BLaER1 treated with 17β-estradiol and CSF1 and Interleukin-3, amounts not matched to agents 10 nM and 100 nM (cell line): Measurements from ENCODE around the gene FGFR3.

ENCODE experiments used
- H3K27ac ChIP-seq, 11 experiments: shearing (Covaris generic); formaldehyde crosslinking; 2 replicates each; pipeline ENCODE4 v1.8.1; 2022
- H3K27me3 ChIP-seq, 11 experiments: shearing (Covaris generic); formaldehyde crosslinking; 2 replicates each; pipeline ENCODE4 v1.8.1; 2022
- H3K36me3 ChIP-seq, 11 experiments: shearing (Covaris generic); formaldehyde crosslinking; 2 replicates each; pipeline ENCODE4 v1.8.1; 2022
- H3K4me1 ChIP-seq, 10 experiments: shearing (Covaris generic); formaldehyde crosslinking; 2 replicates each; pipeline ENCODE4 v1.8.1; 2022
- H3K4me2 ChIP-seq, 11 experiments: shearing (Covaris generic); formaldehyde crosslinking; 2 replicates each; pipeline ENCODE4 v1.8.1; 2022
- H3K4me3 ChIP-seq, 10 experiments: shearing (Covaris generic); formaldehyde crosslinking; 2 replicates each; pipeline ENCODE4 v1.8.1; 2022
- H3K9ac ChIP-seq, 11 experiments: shearing (Covaris generic); formaldehyde crosslinking; 2 replicates each; pipeline ENCODE4 v1.8.1; 2022
- H3K9me3 ChIP-seq, 11 experiments: shearing (Covaris generic); formaldehyde crosslinking; replicated peaks in 1 of 11; 2 replicates each; pipeline ENCODE4 v1.8.1; 2022
- H4K20me1 ChIP-seq, 11 experiments: shearing (Covaris generic); formaldehyde crosslinking; 2 replicates each; pipeline ENCODE4 v1.8.1; 2022
- Cebpa-rat ChIP-seq, 11 experiments: shearing (Covaris generic); IDR thresholded peaks; 2 replicates each; pipeline ENCODE4 v1.8.1; 2022

Gene FGFR3

GRCh38 chr4:1753294-1753696 lies 39.8 kb upstream of the FGFR3 start:
- H3K36me3 ChIP-seq: no peaks in the 10 kb centered on the region
- H4K20me1 ChIP-seq: peaks cover 0 to 2% (median 0%) of the 10 kb centered on the region in 11 experiments; a peak in 3 of 22 replicates
- H3K27ac ChIP-seq: peak overlapping the region; percentile 74 to 91 (median 86)
- H3K27me3 ChIP-seq: no peaks in the 10 kb centered on the region
- H3K4me3 ChIP-seq: peak overlapping the region in 1 of 10 experiments; percentile 45; a peak in 1 of 20 replicates
- peaks cover 36 to 70% (median 53%) of the 10 kb centered on the region in 10 experiments for H3K4me1 ChIP-seq
- H3K9me3 ChIP-seq: no peaks in the 10 kb centered on the region
- TF ChIP-seq Cebpa-rat (IDR thresholded peaks at IDR 0.05): no peak
- peak overlapping the region; percentile 80 to 96 (median 94) for H3K4me2 ChIP-seq
- peak overlapping the region; percentile 76 to 83 (median 79); a peak in 21 of 22 replicates for H3K9ac ChIP-seq

- H3K9ac ChIP-seq: peak overlapping the region in 9 of 11 experiments; percentile 2 to 83 (median 79); a peak in 15 of 22 replicates
- H4K20me1 ChIP-seq: no peaks in the 10 kb centered on the region
- TF ChIP-seq Cebpa-rat (IDR thresholded peaks at IDR 0.05): no peak
- H3K9me3 ChIP-seq: no peaks in the 10 kb centered on the region
- peak overlapping the region; percentile 80 to 96 (median 94) for H3K4me2 ChIP-seq
- peak overlapping the region in 10 of 11 experiments; percentile 74 to 91 (median 86); a peak in 20 of 22 replicates for H3K27ac ChIP-seq
- peaks cover 32 to 71% (median 54%) of the 10 kb centered on the region in 10 experiments for H3K4me1 ChIP-seq
- no peaks in the 10 kb centered on the region for H3K27me3 ChIP-seq
- H3K4me3 ChIP-seq: no peak overlapping the region
- no peaks in the 10 kb centered on the region for H3K36me3 ChIP-seq
These were observed 39.3 kb upstream of the FGFR3 start for GRCh38 chr4:1753697-1754311.

GRCh38 chr4:1754336-1754735 lies 38.8 kb upstream of the FGFR3 start:
- Histone ChIP-seq H3K27me3 (no peaks in the 10 kb centered on the region), H3K36me3 (no peaks in the 10 kb centered on the region), H3K9ac (peak overlapping the region in 8 of 11 experiments; percentile 2 to 81 (median 76); a peak in 9 of 22 replicates), H3K27ac (peak overlapping the region in 10 of 11 experiments; percentile 34 to 91 (median 86); a peak in 19 of 22 replicates), H4K20me1 (no peaks in the 10 kb centered on the region), H3K4me2 (peak overlapping the region; percentile 80 to 96 (median 94)), H3K4me3 (no peak overlapping the region), H3K9me3 (no peaks in the 10 kb centered on the region), H3K4me1 (peaks cover 32 to 73% (median 56%) of the 10 kb centered on the region in 10 experiments)
- TF ChIP-seq Cebpa-rat (IDR thresholded peaks at IDR 0.05): no peak

GRCh38 chr4:1755297-1755696 lies 37.8 kb upstream of the FGFR3 start:
- TF ChIP-seq Cebpa-rat (IDR thresholded peaks at IDR 0.05): no peak
- H3K4me2 ChIP-seq: peak overlapping the region in 6 of 11 experiments; percentile 86 to 96 (median 94); a peak in 7 of 22 replicates
- H3K9ac ChIP-seq: no peak overlapping the region
- H3K27me3 ChIP-seq: no peaks in the 10 kb centered on the region
- no peaks in the 10 kb centered on the region for H3K36me3 ChIP-seq
- H3K27ac ChIP-seq: no peak overlapping the region
- H4K20me1 ChIP-seq: no peaks in the 10 kb centered on the region
- no peaks in the 10 kb centered on the region for H3K9me3 ChIP-seq
- H3K4me1 ChIP-seq: peaks cover 35 to 74% (median 65%) of the 10 kb centered on the region in 10 experiments
- no peak overlapping the region for H3K4me3 ChIP-seq

GRCh38 chr4:1756079-1756478 lies 37.0 kb upstream of the FGFR3 start:
- H3K4me3 ChIP-seq: no peak overlapping the region
- no peak overlapping the region for H3K9ac ChIP-seq

GRCh38 chr4:1756893-1757779 lies 36.0 kb upstream of the FGFR3 start:
- Histone ChIP-seq H3K36me3 (no peaks in the 10 kb centered on the region), H3K27ac (no peak overlapping the region), H3K4me3 (no peak overlapping the region), H3K27me3 (peaks cover 0 to 3% (median 1%) of the 10 kb centered on the region in 11 experiments; a peak in 8 of 22 replicates), H3K4me1 (peaks cover 28 to 63% (median 53%) of the 10 kb centered on the region in 10 experiments), H4K20me1 (0 out of 22 replicates have a peak, but pooled peaks cover 0 to 1% (median 0%) of the 10 kb centered on the region in 11 experiments), H3K4me2 (no peak overlapping the region), H3K9me3 (no peaks in the 10 kb centered on the region), H3K9ac (no peak overlapping the region)
- TF ChIP-seq Cebpa-rat (IDR thresholded peaks at IDR 0.05): no peak

More at GRCh38 chr4:1756079-1756478, 37.0 kb upstream of the FGFR3 start:
- H3K36me3 ChIP-seq: no peaks in the 10 kb centered on the region
- no peaks in the 10 kb centered on the region for H3K27me3 ChIP-seq
- no peak for TF ChIP-seq Cebpa-rat (IDR thresholded peaks at IDR 0.05)
- no peaks in the 10 kb centered on the region for H3K9me3 ChIP-seq
- H3K4me2 ChIP-seq: no peak overlapping the region
- H4K20me1 ChIP-seq: no peaks in the 10 kb centered on the region
- peaks cover 35 to 73% (median 63%) of the 10 kb centered on the region in 10 experiments for H3K4me1 ChIP-seq
- H3K27ac ChIP-seq: no peak overlapping the region

GRCh38 chr4:1757836-1758235 lies 35.3 kb upstream of the FGFR3 start:
- no peak for TF ChIP-seq Cebpa-rat (IDR thresholded peaks at IDR 0.05)

GRCh38 chr4:1758306-1759121 lies 34.6 kb upstream of the FGFR3 start:
- Histone ChIP-seq H3K4me1 (peaks cover 14 to 49% (median 40%) of the 10 kb centered on the region in 10 experiments), H3K27me3 (peaks cover 8 to 17% (median 13%) of the 10 kb centered on the region in 11 experiments; a peak in 18 of 22 replicates), H4K20me1 (peaks cover 0 to 6% (median 0%) of the 10 kb centered on the region in 11 experiments; a peak in 3 of 22 replicates), H3K4me3 (no peak overlapping the region), H3K4me2 (peak overlapping the region in 9 of 11 experiments; percentile 26 to 71 (median 53); a peak in 15 of 22 replicates), H3K9me3 (no peaks in the 10 kb centered on the region), H3K36me3 (no peaks in the 10 kb centered on the region), H3K27ac (no peak overlapping the region), H3K9ac (peak overlapping the region in 2 of 11 experiments; percentile 9 to 30; a peak in 2 of 22 replicates)
- no peak for TF ChIP-seq Cebpa-rat (IDR thresholded peaks at IDR 0.05)

More at GRCh38 chr4:1757836-1758235, 35.3 kb upstream of the FGFR3 start:
- Histone ChIP-seq H3K4me1 (peaks cover 21 to 56% (median 47%) of the 10 kb centered on the region in 10 experiments), H3K4me2 (peak overlapping the region in 9 of 11 experiments; percentile 26 to 71 (median 53); a peak in 14 of 22 replicates), H3K27me3 (peaks cover 5 to 10% (median 8%) of the 10 kb centered on the region in 11 experiments; a peak in 14 of 22 replicates), H3K36me3 (no peaks in the 10 kb centered on the region), H4K20me1 (peaks cover 0 to 6% (median 0%) of the 10 kb centered on the region in 11 experiments; a peak in 2 of 22 replicates), H3K9ac (peak overlapping the region in 1 of 11 experiments; percentile 30; a peak in 1 of 22 replicates), H3K9me3 (no peaks in the 10 kb centered on the region), H3K4me3 (no peak overlapping the region), H3K27ac (no peak overlapping the region)
